ENCODE data around the gene COASY.

DNA sequence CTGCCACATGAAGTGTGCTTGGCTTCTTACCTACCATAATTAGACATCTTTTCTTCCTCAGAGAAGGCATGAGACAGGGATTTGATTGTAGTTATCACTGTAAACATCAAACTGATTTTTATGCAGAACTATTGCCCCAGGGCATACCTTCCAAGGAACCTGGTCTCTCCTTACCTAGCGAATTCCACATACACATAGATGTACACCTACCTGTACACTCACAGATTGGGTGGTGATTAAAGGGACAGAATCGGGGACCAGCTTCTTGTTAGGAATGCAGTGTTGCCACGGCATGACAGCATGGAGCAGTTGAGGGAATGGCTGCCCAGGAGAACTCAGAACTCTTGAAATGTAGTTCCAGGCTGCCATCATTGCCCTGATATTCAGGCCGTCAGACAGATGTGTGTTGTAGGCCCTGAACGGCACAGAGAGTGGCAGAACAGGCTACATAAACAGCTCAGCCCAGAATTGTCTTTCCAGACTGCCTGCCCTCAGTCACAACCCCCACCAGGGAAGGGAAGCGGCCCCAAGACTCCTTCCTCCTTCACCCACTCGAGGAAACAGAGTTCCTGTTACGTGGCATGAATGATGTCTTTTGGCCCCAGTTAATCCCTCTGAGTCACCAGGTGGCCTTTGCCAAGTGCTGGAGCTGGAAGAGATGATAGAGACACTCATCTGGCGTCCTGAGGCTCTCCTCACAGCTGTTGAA, 43.7 kb upstream of the COASY start:
- TF ChIP-seq BACH2 (CRISPR knock-in tag; IDR thresholded peaks at IDR 0.05; ENCODE audit: borderline replicate concordance) = no peak
- TF ChIP-seq CREB5 (CRISPR knock-in tag; IDR thresholded peaks at IDR 0.05; ENCODE audit: low read depth) = no peak
- no peak for TF ChIP-seq ZFP30 (CRISPR knock-in tag; IDR thresholded peaks at IDR 0.05)
- no peak for TF ChIP-seq PATZ1 (CRISPR knock-in tag; IDR thresholded peaks at IDR 0.05; ENCODE audit: borderline replicate concordance)
- no peak for TF ChIP-seq TOX (CRISPR knock-in tag; IDR thresholded peaks at IDR 0.05; ENCODE audit: borderline replicate concordance)
- no peak for TF ChIP-seq TSHZ2 (CRISPR knock-in tag; IDR thresholded peaks at IDR 0.05)

Data from SK-N-SH treated with all-trans-retinoic acid at 6 μM for 48 hours (cell line).